NCI-H748 (cell line): Measurements from ENCODE around the gene SLC25A21.

Experiments used
- DNase-seq: peaks from one replicate; lab custom pipeline; 2025; ENCODE audit not compliant: unreplicated experiment; lab: John Stamatoyannopoulos, UW

The SLC25A21 gene

DNA sequence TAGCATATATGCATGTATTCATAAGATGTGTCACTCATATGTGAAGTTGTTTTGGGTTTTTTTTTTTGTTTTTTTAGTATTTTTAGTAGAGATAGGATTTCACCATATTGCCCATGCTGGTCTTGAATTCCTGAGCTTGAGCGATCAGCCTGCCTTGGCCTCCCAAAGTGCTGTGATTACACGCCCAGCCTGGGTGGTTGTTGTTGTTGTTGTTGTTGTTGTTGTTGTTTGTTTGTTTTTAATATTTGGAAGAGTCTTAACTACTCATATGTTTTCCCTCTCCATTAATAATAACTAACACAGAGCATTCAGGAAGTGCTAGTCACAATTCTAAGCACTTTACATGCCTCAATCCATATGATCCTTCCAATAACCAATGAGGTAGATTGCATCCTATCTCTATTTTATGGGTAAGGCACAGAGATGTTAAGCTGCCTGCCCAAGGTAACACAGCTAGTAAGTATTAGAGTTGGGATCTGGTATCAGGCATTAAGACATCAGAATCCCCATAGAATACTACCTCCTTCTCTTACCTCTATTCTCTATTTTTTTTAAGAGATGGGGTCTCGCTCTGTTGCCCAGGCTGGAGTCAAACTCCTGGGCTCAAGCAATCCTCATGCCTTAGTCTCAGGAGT is 27.6 kb downstream of the SLC25A21 start:
- no peak for DNase-seq

DNA sequence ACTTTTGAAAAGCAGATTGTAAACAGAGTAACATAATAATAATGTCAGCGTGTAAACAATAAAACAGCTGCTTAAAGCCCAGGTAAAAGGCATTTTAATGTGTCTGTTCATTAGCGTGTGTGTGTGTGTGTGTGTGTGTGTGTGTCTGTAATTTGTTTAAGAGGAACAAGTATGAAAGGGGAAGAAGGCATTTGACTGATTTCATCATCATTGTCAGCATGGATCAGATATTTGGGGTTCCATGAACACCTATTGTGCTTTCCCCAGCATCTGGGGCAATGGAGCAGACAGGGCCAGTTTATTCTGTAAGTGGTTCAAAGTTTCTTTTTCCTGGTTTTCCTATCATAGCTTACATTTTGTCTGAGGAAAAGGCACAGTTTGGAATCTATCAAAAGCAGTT is 28.9 kb downstream of the SLC25A21 start:
- DNase-seq, result no peak

DNA sequence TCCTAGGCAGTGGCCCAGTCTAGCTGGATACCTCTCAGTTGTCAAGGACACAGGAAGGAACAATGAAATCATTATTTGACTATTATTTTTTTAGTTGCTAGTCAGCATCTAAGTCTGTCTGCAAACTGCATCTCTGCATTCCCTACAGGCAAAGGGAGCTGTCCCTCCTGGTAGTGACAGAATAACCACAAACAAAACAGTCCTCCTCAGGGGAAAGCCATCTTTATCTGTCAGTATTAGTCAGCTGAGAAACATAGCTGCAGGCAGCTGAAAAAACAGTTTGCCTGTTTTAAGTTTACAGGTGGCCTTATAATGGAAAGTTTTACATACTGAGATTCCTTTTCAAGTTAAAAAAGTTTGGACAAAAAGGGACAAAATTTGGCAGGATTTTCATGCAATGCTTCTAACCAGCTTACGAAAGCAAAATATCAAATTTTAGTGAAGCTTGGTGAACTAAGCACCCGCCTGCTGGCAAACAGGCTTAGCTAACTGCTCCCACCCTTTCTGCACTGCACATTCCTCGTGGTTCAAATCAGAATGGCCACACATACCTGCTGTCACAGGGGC is 29.5 kb downstream of the SLC25A21 start:
- no peak for DNase-seq

DNA sequence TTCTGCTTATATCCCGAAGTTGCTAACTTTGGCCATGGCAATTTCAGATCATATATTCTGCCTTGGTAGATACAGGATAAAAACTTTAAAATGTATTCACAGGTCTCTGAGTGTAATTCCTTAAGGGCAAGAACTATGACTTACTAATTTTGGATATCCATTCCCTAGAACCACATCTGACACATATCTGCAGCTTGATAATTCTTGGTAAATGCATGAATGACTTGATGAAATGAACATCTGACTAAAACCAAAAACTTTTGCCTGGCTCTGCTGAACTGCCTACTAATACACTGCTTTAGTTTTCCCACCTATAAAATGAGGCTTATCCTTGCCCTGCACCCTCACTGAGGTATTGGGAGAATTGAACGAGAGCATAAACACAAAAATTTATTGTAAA is 32.2 kb downstream of the SLC25A21 start:
- no peak for DNase-seq

DNA sequence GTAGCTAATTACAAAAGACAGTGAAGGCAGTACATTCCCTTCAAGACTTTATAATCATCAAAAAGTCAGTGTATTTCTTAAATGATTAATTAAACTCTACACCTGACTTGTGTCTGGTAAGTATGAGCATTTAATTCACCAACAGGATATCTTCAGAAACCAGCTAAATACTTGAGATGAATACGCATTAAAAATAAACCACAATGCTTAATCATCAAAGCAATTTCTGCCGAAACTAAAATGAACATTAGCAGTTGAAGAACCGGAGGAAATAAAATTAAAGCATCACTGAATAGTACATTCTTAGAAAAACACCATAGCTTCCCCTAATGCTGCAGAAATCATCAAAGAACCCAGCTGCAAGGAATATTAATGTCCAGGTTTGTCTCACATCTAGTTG is 32.7 kb downstream of the SLC25A21 start:
- DNase-seq, result no peak

DNA sequence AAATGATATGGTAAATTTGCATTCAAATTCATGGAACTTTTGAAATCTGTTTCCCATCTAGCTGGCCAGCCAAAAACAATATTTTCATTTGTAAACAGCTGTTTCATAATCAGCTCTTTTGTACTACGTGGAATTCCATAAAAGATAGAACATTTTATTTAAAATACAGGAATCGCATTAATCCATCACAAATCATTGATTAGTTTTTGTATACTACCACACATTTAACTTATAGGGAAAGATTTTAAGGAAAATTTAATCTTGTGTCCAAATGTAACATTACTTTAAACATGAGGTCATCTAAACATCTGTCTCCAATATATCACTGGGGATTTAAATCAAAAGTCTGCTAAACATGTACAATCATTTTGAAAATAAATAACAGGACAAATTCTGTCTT is 33.5 kb downstream of the SLC25A21 start:
- DNase-seq, result no peak

DNA sequence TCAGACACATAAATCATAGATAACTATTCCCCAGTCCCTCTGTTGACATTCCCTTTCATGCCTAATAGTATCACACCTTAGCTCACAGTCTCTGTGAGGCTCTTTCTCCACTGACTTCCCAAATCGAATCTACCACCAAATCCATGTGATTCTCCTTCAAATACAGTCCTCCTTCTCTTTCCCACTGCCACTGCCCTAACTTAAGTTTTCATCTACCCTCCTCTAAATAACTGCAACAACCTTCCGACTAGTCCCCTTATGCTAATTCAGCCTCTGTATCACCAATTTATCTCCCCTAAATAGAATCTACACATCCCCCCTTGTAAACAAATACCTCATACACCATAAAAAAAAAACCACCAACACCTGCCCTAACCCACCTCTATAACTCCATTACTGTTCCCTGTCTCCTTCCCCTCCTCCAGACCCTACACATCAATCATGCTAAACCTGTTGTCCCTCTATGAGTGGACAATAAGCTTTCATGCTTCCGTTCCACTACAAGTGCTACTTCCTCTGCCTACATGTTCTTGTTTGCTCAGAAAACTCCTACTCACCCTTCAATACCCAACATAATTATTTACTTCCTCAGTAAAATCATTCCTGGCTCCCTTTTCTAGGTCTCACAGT is 39.0 kb downstream of the SLC25A21 start:
- DNase-seq, result no peak

DNA sequence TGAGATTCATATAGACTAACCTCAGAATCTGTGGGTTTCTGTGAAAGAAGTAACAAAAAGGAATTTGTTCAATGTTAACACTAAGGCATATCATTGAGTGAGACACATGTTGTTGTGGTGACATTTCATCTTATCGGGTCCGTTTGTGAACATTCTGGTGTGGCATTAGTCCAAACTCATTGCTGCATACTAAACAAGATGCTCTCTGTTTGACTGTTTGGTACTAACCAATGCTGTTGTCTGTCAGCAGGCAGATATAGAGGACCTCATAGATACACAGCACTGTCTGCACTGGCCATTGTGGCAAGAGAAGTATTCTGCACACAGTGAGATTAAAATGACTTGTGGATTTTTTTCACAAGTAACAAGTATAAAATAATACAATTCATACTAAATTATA is 41.2 kb downstream of the SLC25A21 start:
- DNase-seq, result no peak

DNA sequence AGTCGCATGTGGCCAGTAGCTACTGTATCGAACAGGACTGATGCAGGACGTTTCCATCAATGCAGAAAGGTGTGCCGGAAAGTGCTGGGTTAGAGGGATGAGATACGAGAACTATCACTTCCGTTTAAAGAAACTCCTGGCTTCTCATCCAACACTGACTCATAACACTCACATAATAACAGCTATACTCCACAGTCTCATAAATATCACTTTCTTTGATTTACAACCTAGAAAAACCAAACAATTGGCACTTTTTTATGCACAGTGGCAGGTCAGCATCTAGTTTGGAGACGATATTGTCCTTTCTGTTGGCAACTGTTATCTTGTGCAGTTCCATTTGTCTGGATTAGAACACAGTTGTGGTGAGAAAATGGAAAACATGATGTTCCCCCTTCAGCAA is 43.4 kb downstream of the SLC25A21 start:
- DNase-seq, result no peak

DNA sequence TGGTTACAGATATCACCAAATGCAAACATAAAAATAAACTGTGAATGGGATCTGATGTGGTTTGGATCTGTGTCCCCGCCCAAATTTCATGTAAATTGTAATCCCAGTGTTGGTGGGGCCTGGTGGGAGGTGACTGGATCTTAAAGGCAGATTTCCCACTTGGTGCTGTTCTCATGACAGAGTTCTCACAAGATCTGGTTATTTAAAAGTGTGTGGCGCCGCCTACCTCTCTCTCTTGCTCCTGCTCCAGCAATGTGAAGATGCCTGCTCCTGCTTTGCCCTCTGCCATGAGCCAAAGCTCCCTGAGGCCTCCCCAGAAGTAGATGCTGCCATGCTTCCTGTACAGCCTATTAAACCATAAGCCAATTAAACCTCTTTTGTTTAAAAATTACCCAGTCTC is 47.8 kb downstream of the SLC25A21 start:
- peak; percentile 36 for DNase-seq

DNA sequence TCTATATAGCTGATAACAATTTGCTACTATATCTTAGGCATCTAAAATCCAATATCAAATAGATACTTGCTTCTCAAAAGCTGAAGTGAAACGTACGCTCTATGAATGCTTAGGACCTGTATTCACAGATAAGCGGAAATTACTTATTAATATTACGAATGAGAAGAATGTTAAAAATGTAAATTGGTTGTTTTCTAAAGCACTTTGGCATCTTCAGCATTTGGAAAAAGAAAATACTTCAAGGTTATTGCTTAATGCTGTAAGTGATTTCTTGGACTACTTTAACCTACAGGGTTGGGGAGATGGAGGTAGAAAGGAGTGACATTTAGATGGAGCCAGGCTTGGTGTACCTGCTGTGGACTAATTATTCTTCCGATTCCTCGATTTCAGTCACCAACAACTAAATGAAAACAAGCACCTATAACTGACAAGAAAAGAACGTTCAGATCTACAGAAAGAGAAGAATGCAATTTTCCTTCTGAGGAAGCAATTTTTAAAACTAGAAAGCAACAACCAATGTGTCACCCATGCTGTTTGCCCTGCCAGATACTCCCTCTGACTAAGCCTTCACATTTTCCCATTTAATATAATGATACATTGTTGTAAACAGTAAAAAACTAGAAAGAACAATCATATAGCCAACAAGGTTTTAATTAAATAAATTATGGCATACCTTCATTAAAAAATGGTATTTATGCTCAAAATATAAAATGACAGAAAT is 49.3 kb downstream of the SLC25A21 start:
- no peak for DNase-seq

DNA sequence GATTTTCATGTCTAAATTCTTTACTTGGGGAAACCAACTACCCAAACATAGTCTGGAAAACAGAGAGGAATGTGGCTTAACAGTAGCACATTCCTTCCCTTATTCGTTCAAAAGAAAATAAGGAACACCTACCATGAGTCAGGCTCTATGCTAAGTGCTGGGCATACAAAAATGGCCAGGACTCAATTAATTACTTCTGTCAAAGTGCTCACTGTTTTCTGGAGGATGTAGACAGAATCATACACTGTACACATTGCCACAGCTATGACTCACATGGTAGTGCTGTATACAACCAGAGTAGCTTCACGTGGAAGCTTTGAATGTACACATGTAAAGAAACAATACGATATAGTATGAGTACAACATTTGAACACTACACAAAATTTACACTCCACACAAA is 50.1 kb downstream of the SLC25A21 start:
- DNase-seq, result no peak

DNA sequence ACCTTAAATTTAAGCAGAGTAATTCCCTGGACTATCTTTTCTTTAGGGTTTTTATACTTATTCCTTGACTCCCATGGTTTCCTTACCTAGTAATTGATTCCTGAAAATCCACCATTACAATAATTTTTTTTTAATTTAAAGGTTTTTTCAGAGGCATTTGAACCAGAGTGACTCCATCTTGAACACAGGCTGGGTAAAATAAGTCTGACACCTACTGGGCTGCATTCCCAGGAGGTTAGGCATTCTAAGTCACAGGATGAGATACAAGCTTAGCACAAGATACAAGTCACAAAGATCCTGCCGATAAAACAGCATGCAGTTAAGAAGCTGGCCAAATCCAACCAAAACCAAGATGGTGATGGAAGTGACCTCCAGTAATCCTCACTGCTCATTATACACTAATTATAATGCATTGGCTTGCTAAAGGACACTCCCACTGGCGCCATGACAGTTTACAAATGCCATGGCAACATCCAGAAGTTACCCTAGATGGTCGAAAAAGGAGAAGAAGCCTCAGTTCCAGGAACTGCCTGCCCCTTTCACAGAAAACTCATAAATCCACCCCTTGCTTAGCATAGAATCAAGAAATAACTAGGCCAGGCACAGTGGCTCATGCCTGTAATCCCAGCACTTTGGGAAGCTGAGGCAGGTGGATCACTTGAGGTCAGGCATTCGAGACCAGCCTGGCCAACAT is 53.6 kb downstream of the SLC25A21 start:
- no peak for DNase-seq

DNA sequence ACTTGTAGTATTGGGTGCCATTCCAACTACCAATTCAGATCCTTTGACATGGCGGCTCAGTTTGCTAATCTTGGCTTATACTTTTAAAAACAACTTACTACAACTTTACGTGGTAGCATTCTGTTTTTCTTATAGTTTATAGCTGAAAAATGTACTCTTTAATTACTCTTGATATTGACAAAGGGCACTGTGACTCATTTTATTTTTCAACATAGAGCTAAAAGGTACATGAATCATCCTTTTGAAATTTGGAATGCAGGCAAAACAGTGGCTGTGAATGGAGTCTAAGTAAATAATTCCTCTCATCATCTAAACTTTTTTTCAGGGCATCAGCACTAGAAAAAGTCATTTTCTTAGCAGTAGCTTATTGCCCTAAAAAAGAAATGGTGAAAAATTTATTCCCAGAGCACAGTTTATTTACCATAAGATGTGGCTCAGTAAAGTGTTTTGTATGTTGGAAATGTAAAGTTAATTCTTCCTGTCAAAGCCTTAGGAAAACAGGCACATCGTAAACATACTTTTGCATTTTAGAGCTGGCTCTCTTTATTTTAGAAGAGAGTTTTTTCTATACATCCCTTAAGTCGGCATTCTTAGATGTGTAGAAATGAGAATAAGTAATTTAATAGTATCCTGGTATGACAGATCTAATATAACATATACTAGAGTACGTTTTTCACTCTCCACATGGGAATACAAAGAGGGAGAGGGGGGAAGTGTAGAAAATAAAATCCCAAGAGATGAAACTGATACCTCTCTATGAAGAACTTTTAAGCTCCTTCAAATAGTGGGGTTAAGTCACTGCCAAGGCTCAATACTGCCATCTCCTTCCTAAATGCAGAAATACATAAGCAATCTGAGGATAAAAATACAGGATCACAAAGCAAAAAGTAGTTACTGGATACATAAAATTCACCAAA is 55.2 kb downstream of the SLC25A21 start:
- DNase-seq, result peak; percentile 14

DNA sequence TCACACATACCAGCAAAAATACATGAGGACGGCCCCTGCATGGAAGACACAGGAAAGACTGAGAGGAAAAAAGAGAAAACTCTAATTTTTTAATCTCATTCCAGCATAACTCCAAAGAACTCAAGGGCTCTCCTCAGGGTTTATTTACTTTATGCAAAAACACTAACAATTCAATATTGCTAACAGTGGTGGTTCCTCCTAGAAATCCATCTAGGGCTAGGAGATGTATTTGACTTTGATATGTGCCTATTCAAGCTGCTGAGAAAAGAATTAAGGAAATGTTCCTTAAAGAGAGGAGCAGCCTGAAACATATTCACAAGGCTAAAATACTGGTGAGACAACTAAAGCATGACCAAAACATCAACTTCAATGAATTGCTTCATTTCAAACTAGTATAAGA is 57.0 kb downstream of the SLC25A21 start:
- no peak for DNase-seq

DNA sequence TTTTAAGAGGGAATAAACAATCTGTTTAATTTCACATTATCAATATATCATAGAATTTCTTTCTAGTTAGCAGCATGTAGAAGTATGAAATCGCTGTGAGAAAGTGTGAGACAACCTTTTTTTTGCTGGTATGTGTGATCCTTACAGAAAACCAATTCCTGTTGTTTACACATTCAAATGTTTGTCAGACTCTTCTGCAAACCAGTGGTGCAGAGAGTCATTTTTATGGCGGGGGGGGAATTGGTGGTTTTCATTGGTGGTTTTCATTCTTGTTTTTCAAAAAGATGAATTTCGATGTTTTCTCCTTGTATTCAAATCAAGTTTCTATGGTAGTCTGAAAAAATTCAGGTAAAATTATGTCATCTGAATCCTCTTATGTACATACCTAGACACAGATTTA is 57.8 kb downstream of the SLC25A21 start:
- no peak for DNase-seq

DNA sequence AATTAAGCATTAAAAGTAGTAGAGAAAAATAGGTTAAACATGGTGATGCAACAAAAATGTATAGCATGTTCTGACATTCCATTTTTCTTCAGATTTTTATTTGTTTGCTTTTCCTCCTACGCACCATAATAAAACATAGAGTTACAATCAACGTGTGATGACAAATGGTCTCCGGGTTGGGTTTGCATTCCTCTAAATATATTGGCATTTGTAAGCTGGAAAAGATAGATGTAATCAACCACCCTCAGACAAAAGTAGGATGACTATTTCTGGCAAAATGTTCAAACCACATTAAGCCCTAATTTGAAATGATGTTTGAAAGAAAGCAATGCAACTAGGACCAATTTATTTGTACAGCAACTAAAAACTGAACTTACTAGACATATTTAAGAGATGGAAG is 58.4 kb downstream of the SLC25A21 start:
- DNase-seq, result no peak

DNA sequence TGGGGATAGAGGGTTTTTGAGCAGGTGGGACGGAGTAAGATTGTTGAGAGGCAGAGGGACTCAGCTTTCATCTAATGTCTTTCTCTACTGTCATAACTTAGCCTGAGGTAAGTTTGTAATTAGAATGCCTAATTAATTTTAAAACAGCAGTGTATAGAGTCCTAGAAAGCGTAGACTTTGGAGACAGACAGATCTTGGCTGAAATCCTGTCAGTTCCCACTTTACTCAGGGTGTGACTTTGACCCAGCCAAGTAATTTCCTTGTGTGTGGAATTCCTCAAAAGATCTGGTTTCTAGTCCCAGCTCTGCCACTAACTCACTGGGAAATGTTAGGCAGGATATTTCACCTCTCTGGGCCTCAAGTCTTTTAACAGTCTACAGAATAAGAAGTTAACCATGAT is 74.3 kb downstream of the SLC25A21 start:
- no peak for DNase-seq

DNA sequence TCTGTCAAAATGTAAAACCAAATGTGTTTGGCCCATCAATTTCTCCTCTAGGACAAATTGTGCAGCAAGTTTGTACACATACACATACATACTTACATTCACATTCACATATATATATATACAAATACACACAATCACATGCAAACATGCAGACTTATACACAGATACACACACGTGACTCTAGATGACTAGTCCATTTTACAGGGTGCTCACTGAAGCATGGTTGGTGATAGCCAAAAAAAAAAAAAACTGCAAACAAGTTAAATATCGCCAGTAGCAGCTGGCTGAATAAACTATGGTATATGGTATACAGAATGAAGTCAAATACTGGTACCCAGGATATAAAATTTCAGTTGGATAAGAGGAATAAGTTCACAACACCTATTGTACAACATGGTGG is 77.9 kb downstream of the SLC25A21 start:
- no peak for DNase-seq

DNA sequence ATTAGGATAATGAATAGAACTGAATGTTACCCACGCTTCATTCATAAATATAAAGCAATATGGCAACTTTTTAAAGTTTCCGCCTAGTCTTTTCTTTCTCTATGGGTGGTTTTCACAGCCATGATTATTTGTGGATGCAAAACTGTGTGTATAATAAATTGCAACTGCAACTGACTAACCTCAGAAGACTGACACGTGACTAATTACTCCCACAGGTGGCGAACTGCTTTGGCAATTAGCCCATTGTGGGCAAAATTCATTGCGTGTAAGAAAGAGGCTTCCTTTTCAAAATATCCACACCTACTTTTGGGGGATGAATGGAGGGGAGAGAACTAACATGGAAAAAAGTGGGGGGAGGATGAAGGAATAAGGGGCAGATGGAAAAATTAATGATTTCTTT is 79.0 kb downstream of the SLC25A21 start:
- DNase-seq, result peak; percentile 79

DNA sequence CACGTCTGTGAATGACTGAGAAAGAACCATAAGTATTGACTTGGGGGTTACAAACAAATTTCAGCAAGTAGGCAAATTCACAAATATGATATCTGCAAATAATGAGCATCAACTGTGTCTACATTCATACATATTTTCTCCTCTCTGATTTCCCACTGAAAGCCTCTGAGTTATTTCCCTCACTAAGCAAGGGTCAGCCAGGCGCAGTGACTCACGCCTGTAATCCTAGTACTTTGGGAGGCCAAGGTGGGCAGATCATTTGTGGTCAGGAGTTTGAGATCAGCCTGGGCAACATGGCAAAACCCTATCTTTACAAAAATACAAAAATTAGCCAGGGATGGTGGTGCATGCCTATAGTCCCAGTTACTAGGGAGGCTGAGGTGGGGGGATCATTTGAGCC is 80.8 kb downstream of the SLC25A21 start:
- no peak for DNase-seq
